ENCODE measurements around the gene ACTR8.

ACTR8 gene

GRCh38 chr3:53863145-53863544, 18.8 kb downstream of the ACTR8 start:
- DNase-seq (ENCODE audit: low spot score) = no peak

- DNase-seq (ENCODE audit: low spot score) = no peak
These were observed 19.7 kb downstream of the ACTR8 start for GRCh38 chr3:53862241-53862640.

- no peak for DNase-seq (ENCODE audit: low spot score)
These were observed 21.8 kb downstream of the ACTR8 start for GRCh38 chr3:53860196-53860595.

- DNase-seq (ENCODE audit: low spot score) = no peak
These were observed 22.8 kb downstream of the ACTR8 start for GRCh38 chr3:53859178-53859577.

- no peak for DNase-seq (ENCODE audit: low spot score)
These were observed 23.7 kb downstream of the ACTR8 start for GRCh38 chr3:53858096-53858741.

GRCh38 chr3:53856964-53857363, 25.0 kb downstream of the ACTR8 start:
- no peak for DNase-seq (ENCODE audit: low spot score)

- no peak for DNase-seq (ENCODE audit: low spot score)
These were observed 31.1 kb downstream of the ACTR8 start for GRCh38 chr3:53850895-53851294.

- DNase-seq (ENCODE audit: low spot score) = no peak
These were observed 32.0 kb downstream of the ACTR8 start for GRCh38 chr3:53849916-53850315.

GRCh38 chr3:53846851-53847155, 35.1 kb downstream of the ACTR8 start:
- DNase-seq (ENCODE audit: low spot score) = no peak

GRCh38 chr3:53846134-53846850, 35.7 kb downstream of the ACTR8 start, which contains the start of the genes CHDH and IL17RB:
TSS of gene CHDH (minus strand) at chr3:53846419. CDS start at chr3:53824008, 22,411 bp downstream.
TSS of gene IL17RB (plus strand) at chr3:53846568. CDS start at chr3:53846589, 21 bp downstream.
- peak; percentile 85 for DNase-seq (ENCODE audit: low spot score)

- no peak for DNase-seq (ENCODE audit: low spot score)
These were observed 36.1 kb downstream of the ACTR8 start for GRCh38 chr3:53845881-53846133.

GRCh38 chr3:53845103-53845880, 36.7 kb downstream of the ACTR8 start:
- peak; percentile 84 for DNase-seq (ENCODE audit: low spot score)

- no peak for DNase-seq (ENCODE audit: low spot score)
These were observed 37.5 kb downstream of the ACTR8 start for GRCh38 chr3:53844262-53845102.

- DNase-seq (ENCODE audit: low spot score) = no peak
These were observed 38.5 kb downstream of the ACTR8 start for GRCh38 chr3:53843195-53844177.

GRCh38 chr3:53842436-53843194, 39.3 kb downstream of the ACTR8 start:
- peak; percentile 54 for DNase-seq (ENCODE audit: low spot score)

GRCh38 chr3:53841296-53841695, 40.7 kb downstream of the ACTR8 start:
- DNase-seq (ENCODE audit: low spot score) = no peak

GRCh38 chr3:53837331-53837730, 44.6 kb downstream of the ACTR8 start:
- DNase-seq (ENCODE audit: low spot score) = no peak

- DNase-seq (ENCODE audit: low spot score) = no peak
These were observed 45.7 kb downstream of the ACTR8 start for GRCh38 chr3:53836084-53836872.

GRCh38 chr3:53835257-53835656, 46.7 kb downstream of the ACTR8 start:
- DNase-seq (ENCODE audit: low spot score) = no peak
